Fibroblast of peridontal ligament (primary cell): ENCODE results near the gene STK32A.
"Not testable (repeated sequence)": the region's sequence is repeated elsewhere in the genome, so short reads cannot be mapped to it uniquely, and the experiment has no call there.

Source experiments
- DNase-seq: peaks from one replicate; pipeline ENCODE4 v3.0.0-alpha.2; 2010; ENCODE audit errors: extremely low read depth

STK32A gene

GRCh38 chr5:147346006-147346561 lies 111.3 kb downstream of the STK32A start:
- no peak for DNase-seq

GRCh38 chr5:147348046-147348445 lies 113.2 kb downstream of the STK32A start:
- peak; percentile 12 for DNase-seq

DNA sequence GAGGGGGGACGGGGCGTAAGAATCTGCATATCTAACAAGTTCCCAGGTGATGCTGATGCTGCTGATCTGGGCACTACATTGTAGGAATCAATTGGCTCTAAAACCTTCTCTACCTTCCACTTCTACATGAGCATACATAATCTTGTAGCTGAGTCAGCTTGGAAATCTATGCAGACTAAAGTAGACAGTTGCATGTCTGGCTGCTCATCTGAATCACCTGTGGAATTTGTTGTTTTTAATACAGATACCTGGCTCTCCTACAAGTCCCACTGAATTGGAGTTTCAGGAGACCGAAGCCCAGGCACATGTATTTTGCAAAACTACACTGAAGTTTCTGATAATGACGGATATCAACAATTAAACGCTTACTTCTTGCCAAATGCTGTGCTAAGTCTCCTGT lies 113.6 kb downstream of the STK32A start:
- DNase-seq = no peak

GRCh38 chr5:147349241-147349640 lies 114.4 kb downstream of the STK32A start:
- no peak for DNase-seq

DNA sequence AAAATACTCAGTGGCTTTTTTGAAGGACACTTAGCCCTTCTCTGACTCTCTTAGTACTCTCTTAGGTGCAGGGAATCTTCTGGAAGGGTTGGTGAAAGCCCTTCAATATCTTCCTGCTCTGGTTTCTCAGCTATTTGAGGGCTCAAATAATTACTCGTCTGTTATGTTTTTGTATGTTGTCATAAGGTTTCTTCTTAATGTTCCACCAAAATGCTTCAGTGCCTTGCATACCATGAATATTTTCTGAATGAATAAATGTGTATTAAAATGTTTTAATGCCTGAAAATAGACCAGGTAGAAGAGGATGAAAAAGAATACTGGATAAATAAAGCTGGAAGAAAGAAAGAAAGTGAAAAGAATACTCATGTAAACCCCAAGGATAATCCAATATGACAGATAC lies 124.3 kb downstream of the STK32A start:
- no peak for DNase-seq

GRCh38 chr5:147359581-147359980 lies 124.8 kb downstream of the STK32A start:
- DNase-seq = no peak

- DNase-seq = no peak
These were observed 126.0 kb downstream of the STK32A start for GRCh38 chr5:147360816-147361215.

DNA sequence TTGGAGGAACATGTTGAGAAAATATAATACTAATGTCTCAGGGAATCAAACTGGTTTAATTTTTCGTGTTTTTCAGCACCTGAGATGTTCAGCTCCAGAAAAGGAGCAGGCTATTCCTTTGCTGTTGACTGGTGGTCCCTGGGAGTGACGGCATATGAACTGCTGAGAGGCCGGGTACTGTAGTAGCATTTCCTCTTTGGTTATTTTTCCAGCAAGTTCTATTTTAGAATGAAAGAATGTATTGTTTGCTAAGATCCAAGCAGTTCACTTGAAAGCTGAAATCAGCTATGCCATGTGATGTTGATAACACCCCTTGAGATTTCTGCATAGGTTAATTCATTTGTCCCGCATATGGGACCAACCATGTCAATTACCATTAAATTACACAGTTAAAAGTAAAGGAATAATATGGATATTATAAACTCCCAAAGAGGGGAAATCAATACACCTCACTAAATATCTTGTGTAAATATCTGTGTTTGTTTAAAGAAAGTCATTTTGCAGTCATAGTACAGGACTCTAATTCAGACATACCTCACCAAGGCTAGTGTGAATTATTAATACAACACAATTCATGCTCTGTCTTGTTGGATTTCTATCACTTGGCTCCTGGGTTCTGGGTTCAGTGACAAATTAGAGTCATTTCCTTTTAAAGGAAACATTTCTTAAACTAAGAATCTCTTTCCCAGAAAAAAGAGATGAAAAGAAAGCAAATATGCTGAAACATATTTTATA lies 126.8 kb downstream of the STK32A start:
- DNase-seq = no peak

GRCh38 chr5:147367381-147367780 lies 132.6 kb downstream of the STK32A start:
- DNase-seq = not testable (repeated sequence)

DNA sequence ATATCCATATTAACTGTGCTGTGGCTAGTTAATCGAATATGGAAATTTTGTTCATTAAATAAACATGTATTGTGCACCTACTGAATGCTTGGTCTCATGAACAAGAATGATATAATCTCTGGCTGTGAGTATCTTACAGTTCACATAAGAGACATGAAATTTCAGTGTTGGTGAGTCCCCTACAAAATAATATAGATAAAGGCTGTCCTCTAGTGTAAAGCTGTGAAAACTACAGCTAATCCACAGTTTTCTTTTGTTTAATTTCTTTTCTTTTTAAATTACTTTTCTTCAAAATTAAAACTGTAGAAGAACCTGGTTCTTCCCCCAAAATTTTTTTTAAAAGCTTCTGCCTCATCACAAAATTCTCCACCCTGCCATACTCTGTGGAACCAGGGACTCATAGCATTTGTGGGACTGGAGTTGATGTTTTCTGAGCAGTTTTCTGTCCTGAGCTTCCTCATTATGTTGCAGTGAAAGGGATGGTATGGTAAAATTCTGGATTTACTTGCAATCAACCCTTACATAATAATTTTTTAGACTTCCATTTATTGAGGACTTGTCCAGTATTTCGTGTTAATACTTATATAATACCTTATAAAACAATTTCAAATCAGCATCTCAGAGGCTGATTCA lies 135.0 kb downstream of the STK32A start:
- DNase-seq = peak; percentile 49

- no peak for DNase-seq
These were observed 136.5 kb downstream of the STK32A start for GRCh38 chr5:147371290-147371689.

DNA sequence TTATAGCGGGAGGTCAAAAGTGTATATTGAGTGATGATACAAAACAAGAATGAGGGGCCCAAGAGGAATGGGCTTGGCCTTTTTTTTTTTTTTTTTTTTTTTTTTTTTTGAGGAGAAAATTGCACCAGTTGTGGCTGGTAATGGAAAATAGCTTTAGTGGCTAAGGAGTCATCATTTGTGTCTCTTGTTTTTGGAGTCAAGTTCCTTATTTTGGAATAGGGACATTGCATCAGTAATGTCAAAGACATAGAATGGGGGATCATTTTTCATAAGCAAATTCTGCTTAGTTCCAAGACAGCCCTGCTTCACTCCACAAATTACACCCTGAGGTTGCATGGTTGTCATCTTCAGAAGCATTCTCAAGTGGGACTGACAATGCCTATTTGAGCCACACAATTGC lies 137.4 kb downstream of the STK32A start:
- no peak for DNase-seq

GRCh38 chr5:147373328-147373727 lies 138.5 kb downstream of the STK32A start:
- no peak for DNase-seq

DNA sequence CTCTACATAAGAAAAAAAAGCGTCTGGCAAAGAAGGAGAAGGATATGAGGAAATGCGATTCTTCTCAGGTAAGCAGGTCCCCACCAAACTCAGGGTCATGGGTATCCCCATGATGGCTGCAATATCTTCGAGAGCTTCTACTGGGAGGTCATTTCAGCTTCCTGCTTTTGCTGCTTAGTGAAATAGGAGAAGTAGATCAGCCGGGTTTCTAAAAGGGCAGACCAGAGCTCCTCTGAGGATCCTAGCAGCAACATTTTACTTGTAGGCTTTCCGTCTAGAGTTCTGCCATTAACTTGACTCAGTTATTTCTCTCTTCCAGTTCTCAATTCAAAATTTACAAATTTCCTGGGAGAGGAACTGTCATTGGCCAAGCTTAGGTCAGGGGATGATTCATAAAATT lies 140.3 kb downstream of the STK32A start:
- DNase-seq = no peak

DNA sequence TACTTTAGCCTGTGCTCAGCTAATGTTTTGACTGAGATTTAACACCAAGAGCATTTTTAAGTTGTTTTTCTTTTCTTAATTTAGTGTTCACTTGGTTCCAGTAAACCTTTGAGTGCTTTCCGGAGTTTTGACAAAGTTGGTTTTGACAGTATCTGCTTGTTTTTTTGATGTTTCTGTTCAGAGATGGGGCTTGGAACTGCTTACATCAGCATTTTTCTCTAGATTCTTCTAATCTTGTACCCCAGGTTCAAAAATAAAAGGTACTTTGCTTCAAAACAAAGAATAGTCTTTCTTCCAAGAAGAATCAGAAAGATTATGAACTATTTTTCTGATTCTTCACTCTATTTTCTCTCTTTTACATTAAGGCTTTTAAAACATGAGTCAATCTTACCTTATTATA lies 142.9 kb downstream of the STK32A start:
- no peak for DNase-seq

DNA sequence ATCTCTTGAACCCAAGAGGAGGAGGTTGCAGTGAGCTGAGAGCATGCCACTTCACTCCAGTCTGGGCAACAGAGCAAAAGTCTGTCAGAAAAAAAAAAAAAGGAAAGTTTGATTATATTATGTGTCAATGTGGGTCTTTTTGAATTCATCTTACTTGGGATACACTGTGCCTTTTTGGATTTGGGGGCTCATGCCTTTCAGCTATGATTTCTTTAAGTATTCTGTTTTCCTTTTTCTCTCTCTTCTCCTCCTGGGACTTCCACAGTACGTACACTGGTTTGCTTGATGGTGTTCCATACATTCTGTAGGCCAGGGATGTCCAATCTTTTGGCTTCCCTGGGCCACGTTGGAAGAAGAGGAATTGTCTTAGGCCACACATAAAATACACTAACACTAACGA lies 146.7 kb downstream of the STK32A start:
- DNase-seq = no peak

GRCh38 chr5:147382776-147383175 lies 147.9 kb downstream of the STK32A start:
- no peak for DNase-seq

GRCh38 chr5:147384346-147385193 lies 149.7 kb downstream of the STK32A start:
- no peak for DNase-seq

GRCh38 chr5:147387109-147387508 lies 152.3 kb downstream of the STK32A start:
- DNase-seq = no peak

GRCh38 chr5:147388184-147389108 lies 153.6 kb downstream of the STK32A start:
- no peak for DNase-seq

DNA sequence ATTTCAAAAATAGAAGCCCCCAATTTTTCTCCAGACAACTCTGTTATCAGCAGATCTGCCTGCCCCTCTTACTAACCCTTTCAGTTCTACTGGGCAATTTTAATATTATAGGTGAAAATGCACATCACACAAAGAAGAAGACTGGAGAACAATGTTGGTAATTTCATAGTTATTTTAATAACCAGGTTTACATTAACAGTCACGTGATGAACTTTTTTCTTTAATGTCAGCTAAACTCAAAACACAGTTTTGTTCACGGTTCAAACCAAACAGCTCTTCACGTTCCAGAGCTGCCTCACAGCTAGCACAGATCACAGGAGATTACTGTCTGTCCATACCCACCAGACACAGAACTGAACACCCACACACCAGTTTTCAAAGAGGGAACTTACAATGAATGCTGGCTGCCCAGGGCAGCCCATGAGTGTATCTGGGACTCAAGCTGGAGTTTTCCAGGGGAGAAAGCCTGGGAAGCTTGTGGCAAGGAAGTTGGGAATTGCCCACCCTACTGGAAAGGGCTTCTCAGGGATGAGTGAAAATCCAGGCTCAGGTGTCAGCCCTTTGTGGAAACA lies 155.9 kb downstream of the STK32A start:
- DNase-seq = no peak
